T-cell (primary cell): ENCODE results near the gene PEX11B. TPM values are rescaled to one million over a fixed set of nuclear protein-coding genes. Genes with fewer than 3 reads are reported as not detected.
A peak's percentile ranks its signal among the peaks of the same experiment; 100 is the strongest.

Source experiments
- ATAC-seq, 4 experiments: fragments of 200-7000 bp in 3 of 4; fragments of 150-1000 bp in 1 of 4; cut with Tn5 transposase; replicated peaks in 1 of 4; 1 replicate in 3 of 4; 2 replicates in 1 of 4; pipeline ENCODE4 v1.10.0; 2021; ENCODE audit warnings: moderate library complexity in 3 of 4, mild to moderate bottlenecking in 2 of 4, moderate number of reproducible peaks in 1 of 4
- CTCF ChIA-PET, 2 donors: fragments of 300-600 bp; sonication (Branson Sonifier 250); formaldehyde crosslinking; loops; one replicate each; lab custom pipeline; 2022; ENCODE audit warnings: antibody characterized with exemption in 2 of 2; lab: Charles Lee
- POLR2A ChIA-PET, 2 donors: fragments of 300-600 bp; sonication (Branson Sonifier 250); formaldehyde crosslinking; loops; one replicate each; lab custom pipeline; 2022; ENCODE audit warnings: antibody characterized with exemption in 2 of 2; lab: Charles Lee
- DNase-seq, 35 experiments: peaks; one replicate each; pipeline versions ENCODE4 v3.0.0 to v3.0.0-alpha.2; 2013 to 2023
- H3K27ac ChIP-seq: one replicate; pipeline ENCODE4 v1.5.1; 2013; ENCODE audit warnings: low read length
- H3K27me3 ChIP-seq, 2 experiments: replicated peaks in 1 of 2; 1 replicate in 1 of 2; 2 replicates in 1 of 2; pipeline versions ENCODE4 v1.6.1 to v1.7.0; 2013; ENCODE audit warnings: low read length in 1 of 2, mixed read lengths in 1 of 2; ENCODE audit not compliant: control insufficient read depth in 2 of 2, insufficient read depth in 2 of 2; ENCODE audit errors: extremely low read depth in 1 of 2
- H3K36me3 ChIP-seq, 2 donors: 1 replicate in 1 of 2; 2 replicates in 1 of 2; pipeline versions ENCODE4 v1.6.1 to v1.7.0; 2013; ENCODE audit warnings: low read length in 1 of 2; ENCODE audit not compliant: control insufficient read depth in 2 of 2, insufficient read depth in 1 of 2; ENCODE audit errors: extremely low read depth in 1 of 2
- H3K4me1 ChIP-seq, 2 experiments: 1 replicate in 1 of 2; 2 replicates in 1 of 2; pipeline versions ENCODE4 v1.6.1 to v1.7.0; 2013; ENCODE audit warnings: low read length in 2 of 2, mixed read lengths in 1 of 2; ENCODE audit not compliant: insufficient read depth in 2 of 2, control insufficient read depth in 1 of 2; ENCODE audit errors: extremely low read depth in 1 of 2
- H3K4me3 ChIP-seq, 2 donors: 1 replicate in 1 of 2; 2 replicates in 1 of 2; pipeline versions ENCODE4 v1.5.1 to v1.7.0; 2013; ENCODE audit warnings: mild to moderate bottlenecking in 2 of 2, low read length in 1 of 2, moderate library complexity in 1 of 2; ENCODE audit not compliant: control insufficient read depth in 1 of 2; ENCODE audit errors: extremely low read depth in 1 of 2
- H3K9me3 ChIP-seq: 2 replicates; pipeline ENCODE4 v1.7.0; 2013
- H3K27ac Mint-ChIP-seq, 2 donors: one replicate each; pipeline ENCODE4 v1.8.0; 2020 to 2021; ENCODE audit warnings: mild to moderate bottlenecking in 2 of 2, mixed read lengths in 2 of 2
- H3K27me3 Mint-ChIP-seq, 2 donors: one replicate each; pipeline ENCODE4 v1.8.0; 2021 to 2022; ENCODE audit warnings: mixed read lengths in 2 of 2
- H3K36me3 Mint-ChIP-seq: one replicate; pipeline ENCODE4 v1.8.0; 2021; ENCODE audit warnings: mixed read lengths
- H3K4me1 Mint-ChIP-seq, 3 donors: one replicate each; pipeline ENCODE4 v1.8.0; 2020 to 2022; ENCODE audit warnings: mixed read lengths in 3 of 3, mild to moderate bottlenecking in 1 of 3
- H3K4me3 Mint-ChIP-seq, 3 donors: one replicate each; pipeline ENCODE4 v1.8.0; 2020 to 2022; ENCODE audit warnings: mild to moderate bottlenecking in 3 of 3, mixed read lengths in 3 of 3, moderate library complexity in 3 of 3
- H3K9me3 Mint-ChIP-seq, 3 donors: one replicate each; pipeline ENCODE4 v1.8.0; 2020 to 2022; ENCODE audit warnings: mixed read lengths in 3 of 3
- WGBS: methylation state at CpG from one replicate; pipeline ENCODE4 v1.1.5; 2013; ENCODE audit warnings: missing lambda C conversion rate; ENCODE audit not compliant: insufficient coverage; 5-methylcytosine and 5-hydroxymethylcytosine counted together
- total RNA-seq, 35 experiments: library from RNA in 6 of 35; stranded (reverse) in 6 of 35; fragments of 120-200 nt in 1 of 35; gene quantifications; one replicate each; pipeline versions ENCODE4 v1.2.1 to v1.2.4 and lab custom pipeline; 2013 to 2026

PEX11B gene, protein sequence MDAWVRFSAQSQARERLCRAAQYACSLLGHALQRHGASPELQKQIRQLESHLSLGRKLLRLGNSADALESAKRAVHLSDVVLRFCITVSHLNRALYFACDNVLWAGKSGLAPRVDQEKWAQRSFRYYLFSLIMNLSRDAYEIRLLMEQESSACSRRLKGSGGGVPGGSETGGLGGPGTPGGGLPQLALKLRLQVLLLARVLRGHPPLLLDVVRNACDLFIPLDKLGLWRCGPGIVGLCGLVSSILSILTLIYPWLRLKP
- total RNA-seq (10 to 100 TPM; 18.8 to 36.3 (median 34.4) TPM), total RNA-seq (lab: John Stamatoyannopoulos, UW) (7.5 to 34.4 (median 24.9) reads per million in 29 experiments)
- 24.7 TPM for total RNA-seq (2013)

DNA sequence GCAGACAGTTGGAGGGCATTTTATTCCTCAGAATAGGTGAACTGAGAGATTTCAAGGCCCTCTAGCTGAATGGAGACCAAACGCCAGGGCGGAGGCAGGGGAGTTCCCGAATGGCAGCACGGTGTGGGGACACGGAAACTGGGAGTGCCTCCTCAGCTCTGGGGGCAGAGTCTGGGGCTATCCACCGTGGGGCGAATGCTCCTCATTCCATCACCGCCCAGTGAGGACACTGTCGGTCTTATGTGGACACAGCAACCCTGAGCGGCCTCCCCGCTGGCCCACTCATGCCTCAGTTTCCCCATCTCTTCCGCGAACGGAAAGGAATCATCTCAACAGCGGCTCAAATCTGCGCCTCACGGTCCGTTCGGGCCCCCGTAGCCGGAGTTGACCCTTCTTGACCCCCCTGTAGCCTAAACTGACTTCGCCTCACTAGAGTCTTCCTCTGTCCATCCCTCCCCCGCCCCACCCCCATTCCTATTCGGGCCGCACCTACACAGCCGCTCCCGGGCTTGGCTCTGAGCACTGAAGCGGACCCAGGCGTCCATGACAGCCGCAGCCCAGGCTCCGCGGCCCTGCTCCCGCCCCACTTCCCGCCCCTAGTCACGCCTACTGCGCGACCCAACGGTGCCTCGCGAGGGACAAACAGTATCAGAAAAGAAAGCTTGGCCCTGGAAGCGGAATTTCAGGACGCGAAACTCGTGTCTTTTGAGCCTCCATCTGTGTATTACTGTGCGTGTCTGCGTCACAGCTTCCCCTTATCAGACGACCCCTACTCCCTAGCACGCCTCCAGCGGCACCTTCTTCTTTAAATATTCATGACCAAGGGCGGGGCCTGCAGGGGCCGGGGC, at the start of gene PEX11B:
Gene PEX11B, minus strand, starts transcription at position 574 of the 848 bp plus-strand sequence. Its CDS starts 29 bp downstream, at position 545.
- peak within 1 kb of the TSS; percentile 95 to 98 for H3K27ac Mint-ChIP-seq
- H3K27me3 Mint-ChIP-seq: no peaks in the 10 kb centered on the region
- peak within 1 kb of the TSS; percentile 82 to 94 (median 91) for H3K4me3 Mint-ChIP-seq
- ATAC-seq (peak; percentile 89 to 95 (median 94)), DNase-seq (peak; percentile 86 to 96 (median 92))
- H3K4me1 Mint-ChIP-seq: peaks cover 49 to 57% (median 52%) of the 10 kb centered on the region in 3 donors
- peak within 1 kb of the TSS; percentile 93 to 98 for H3K4me3 ChIP-seq
- H3K36me3 ChIP-seq: peaks cover 7 to 20% of the 10 kb centered on the region in 2 donors
- ChIA-PET CTCF (interaction anchor here (0.5 to 1.7 kb wide), 8 partner anchors 8 to 58 kb away, joined by 3 to 7 read pairs (median 3); partner anchors contain the start of genes ITGA10 (in 1 of the 2), LIX1L (in 1 of the 2) and RBM8A (in 1 of the 2)), POLR2A (interaction anchor here (0.5 to 1.7 kb wide), 10 partner anchors 9 to 103 kb away, joined by 3 to 12 read pairs (median 4); partner anchors contain the start of genes PIAS3 (in 2 of the 2), RBM8A (in 2 of the 2), HJV (in 1 of the 2) and LIX1L (in 1 of the 2))
- WGBS: 1% methylated on average over 49 of the region's 51 CpGs
- no peaks in the 10 kb centered on the region for H3K9me3 ChIP-seq
- H3K4me1 ChIP-seq: peaks cover 17 to 29% of the 10 kb centered on the region in 2 experiments
- no peaks in the 10 kb centered on the region for H3K9me3 Mint-ChIP-seq
- no peaks in the 10 kb centered on the region for H3K27me3 ChIP-seq
- H3K27ac ChIP-seq: peak within 1 kb of the TSS; percentile 67
- peaks cover 37% of the 10 kb centered on the region for H3K36me3 Mint-ChIP-seq

DNA sequence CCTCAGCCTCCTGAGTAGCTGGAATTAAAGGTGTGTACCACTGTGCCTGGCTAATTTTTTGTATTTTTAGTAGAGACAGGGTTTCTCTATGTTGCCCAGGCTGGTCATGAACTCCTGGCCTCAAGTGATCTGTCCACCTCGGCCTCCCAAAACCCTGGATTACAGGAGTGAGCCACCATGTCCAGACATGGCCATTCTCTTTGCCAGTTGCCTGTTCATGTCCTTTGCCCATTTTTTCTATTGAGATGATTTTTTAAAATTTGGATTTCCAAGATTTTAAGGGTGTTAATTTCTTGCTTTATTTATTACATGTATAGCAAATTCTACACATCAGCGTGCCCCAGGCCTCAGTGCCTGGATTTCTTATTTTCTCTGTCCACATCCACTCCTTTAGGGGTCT, 48.8 kb upstream of the PEX11B start:
- CTCF ChIA-PET: interaction anchor here (0.7 to 1.0 kb wide), 2 partner anchors 9 to 37 kb away, joined by 3 to 4 read pairs; partner anchors contain the start of gene LIX1L (in 1 of the 2)
- Histone ChIP-seq H3K4me1 (peaks cover 22 to 25% of the 10 kb centered on the region in 2 experiments), H3K27me3 (no peaks in the 10 kb centered on the region), H3K27ac (no peak overlapping the region), H3K4me3 (no peak overlapping the region), H3K36me3 (no peaks in the 10 kb centered on the region), H3K9me3 (no peaks in the 10 kb centered on the region)
- peaks cover 12% of the 10 kb centered on the region for H3K36me3 Mint-ChIP-seq
- peak overlapping the region in 1 of 2 donors; percentile 39 for H3K27ac Mint-ChIP-seq
- DNase-seq (no peak), ATAC-seq (no peak)
- peaks cover 45 to 56% (median 48%) of the 10 kb centered on the region in 3 donors for H3K4me1 Mint-ChIP-seq
- H3K9me3 Mint-ChIP-seq: no peaks in the 10 kb centered on the region
- peak overlapping the region in 1 of 3 donors; percentile 23 for H3K4me3 Mint-ChIP-seq
- H3K27me3 Mint-ChIP-seq: no peaks in the 10 kb centered on the region
- 100% methylated on average over 1 of the region's 2 CpGs for WGBS
- POLR2A ChIA-PET: interaction anchor here (0.6 to 1.2 kb wide), 3 partner anchors 10 to 23 kb away, joined by 3 to 8 read pairs (median 5); no protein-coding TSS in a partner anchor

DNA sequence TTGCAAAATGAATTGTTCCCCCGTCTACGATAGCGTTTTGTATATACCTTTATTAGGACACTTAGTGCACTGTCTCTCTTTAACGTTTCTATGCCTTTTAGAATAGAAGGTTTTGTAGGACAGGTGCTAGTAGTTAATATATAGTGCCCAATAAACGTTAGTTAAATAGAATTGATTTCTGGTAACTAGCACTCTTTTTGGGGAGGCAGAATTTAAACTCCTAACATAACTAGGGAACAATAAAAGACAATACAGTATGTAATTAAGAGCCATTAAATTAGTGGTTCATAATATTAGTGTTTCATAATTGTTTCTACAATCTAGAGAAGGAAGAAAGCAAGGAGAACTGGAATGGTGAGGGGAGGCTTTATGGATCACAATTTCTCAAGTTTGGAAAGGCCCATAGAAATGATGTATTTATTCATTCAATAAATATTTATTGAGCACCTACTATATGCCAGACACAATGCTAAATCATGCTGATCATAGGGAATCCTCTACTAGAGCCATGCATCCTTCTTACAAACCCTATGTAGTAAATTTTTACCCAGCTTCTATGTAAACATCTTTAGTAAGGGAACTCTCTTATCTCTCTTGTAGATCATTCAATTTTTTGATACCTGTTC, 46.7 kb upstream of the PEX11B start:
- no peaks in the 10 kb centered on the region for H3K27me3 Mint-ChIP-seq
- no peaks in the 10 kb centered on the region for H3K36me3 ChIP-seq
- H3K4me3 ChIP-seq: peak overlapping the region; percentile 78 to 89
- POLR2A ChIA-PET: interaction anchor here (0.6 to 2.2 kb wide), 10 partner anchors 9 to 67 kb away, joined by 3 to 19 read pairs (median 4); partner anchors contain the start of gene RBM8A (in 1 of the 2)
- peak overlapping the region; percentile 94 to 99 for H3K27ac Mint-ChIP-seq
- DNase-seq (no peak), ATAC-seq (no peak)
- no peaks in the 10 kb centered on the region for H3K27me3 ChIP-seq
- H3K4me1 ChIP-seq: peaks cover 27 to 45% of the 10 kb centered on the region in 2 experiments
- no peaks in the 10 kb centered on the region for H3K9me3 ChIP-seq
- H3K27ac ChIP-seq: peak overlapping the region; percentile 70
- no peaks in the 10 kb centered on the region for H3K9me3 Mint-ChIP-seq
- peak overlapping the region; percentile 88 to 95 (median 92) for H3K4me3 Mint-ChIP-seq
- peaks cover 46 to 65% (median 62%) of the 10 kb centered on the region in 3 donors for H3K4me1 Mint-ChIP-seq
- CTCF ChIA-PET: interaction anchor here (0.6 to 3.8 kb wide), 12 partner anchors 12 to 119 kb away, joined by 3 to 23 read pairs (median 9); partner anchors contain the start of genes RBM8A (in 2 of the 2), ITGA10 (in 1 of the 2) and NUDT17 (in 1 of the 2)
- WGBS: no CpG with 5 or more reads among the region's 5 CpGs
- H3K36me3 Mint-ChIP-seq: peaks cover 8% of the 10 kb centered on the region

DNA sequence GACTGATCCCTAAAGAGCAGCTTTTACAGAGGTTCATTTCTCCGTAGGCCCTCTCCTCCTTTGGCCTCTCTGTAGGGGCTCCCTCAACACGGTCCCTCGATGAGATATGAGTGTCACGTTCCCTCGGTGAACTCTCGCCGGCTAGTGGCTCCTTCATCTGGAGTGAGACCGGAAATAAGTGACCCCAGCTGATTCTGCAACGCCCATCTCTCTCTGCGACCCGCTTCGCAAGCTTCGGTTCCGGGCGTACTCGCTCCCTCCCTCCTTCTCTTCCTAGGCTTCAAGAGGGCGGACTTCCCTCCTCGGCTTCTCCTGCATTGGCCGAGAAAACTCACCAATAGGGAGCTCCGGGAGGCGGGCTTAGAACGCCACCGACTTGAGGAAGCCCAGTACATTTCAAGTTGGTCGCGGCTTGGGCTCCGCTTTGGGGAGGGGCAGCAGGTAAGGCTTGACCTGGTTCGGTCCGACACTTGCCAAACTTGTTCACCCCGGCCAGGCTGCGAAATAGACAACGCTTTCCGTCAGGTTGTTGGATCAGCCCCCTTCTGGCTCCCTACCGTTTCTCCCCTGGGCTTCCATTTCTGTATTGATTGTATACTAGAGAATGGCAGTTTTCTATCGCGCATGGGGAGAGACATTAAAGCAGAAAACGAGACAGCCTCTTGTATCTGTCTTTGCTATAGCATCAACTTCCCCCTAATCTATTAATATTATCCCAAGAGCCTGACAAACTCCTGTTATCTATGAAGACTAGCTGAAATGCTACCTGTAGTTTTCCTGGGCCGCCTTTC, 46.0 kb upstream of the PEX11B start, which contains the start of the genes ANKRD34A and POLR3GL:
Gene ANKRD34A, minus strand, starts transcription at position 248 of the 791 bp plus-strand sequence. CDS start 2,816 bp downstream, outside the sequence.
Gene POLR3GL, plus strand, starts transcription at position 363 of the 791 bp plus-strand sequence. CDS start 10,176 bp downstream, outside the sequence.
- WGBS: 0% methylated on average over 28 of the region's 37 CpGs
- H3K4me1 Mint-ChIP-seq: peaks cover 51 to 69% (median 65%) of the 10 kb centered on the region in 3 donors
- H3K4me1 ChIP-seq: peaks cover 32 to 52% of the 10 kb centered on the region in 2 experiments
- H3K36me3 Mint-ChIP-seq: peaks cover 8% of the 10 kb centered on the region
- no peaks in the 10 kb centered on the region for H3K27me3 Mint-ChIP-seq
- H3K4me3 ChIP-seq: peak within 1 kb of the TSS; percentile 78 to 89
- peak; percentile 90 to 91 (median 90) for ATAC-seq
- H3K9me3 ChIP-seq: no peaks in the 10 kb centered on the region
- H3K4me3 Mint-ChIP-seq: peak within 1 kb of the TSS; percentile 88 to 95 (median 92)
- CTCF ChIA-PET: interaction anchor here (0.6 to 3.8 kb wide), 13 partner anchors 10 to 119 kb away, joined by 3 to 23 read pairs (median 6); partner anchors contain the start of genes RBM8A (in 2 of the 2), ITGA10 (in 1 of the 2) and NUDT17 (in 1 of the 2)
- no peaks in the 10 kb centered on the region for H3K27me3 ChIP-seq
- POLR2A ChIA-PET: interaction anchor here (0.6 to 2.2 kb wide), 10 partner anchors 8 to 68 kb away, joined by 3 to 19 read pairs (median 3); partner anchors contain the start of genes RBM8A (in 1 of the 2) and TXNIP (in 1 of the 2)
- H3K9me3 Mint-ChIP-seq: no peaks in the 10 kb centered on the region
- H3K27ac ChIP-seq: peak within 1 kb of the TSS; percentile 70
- H3K27ac Mint-ChIP-seq: peak within 1 kb of the TSS; percentile 94 to 99
- peak; percentile 80 to 98 (median 92) for DNase-seq
- no peaks in the 10 kb centered on the region for H3K36me3 ChIP-seq
